Non-pigmented ciliary epithelial cell (primary cell): ENCODE measurements around the gene CAPZA2.
A peak's percentile ranks its signal among the peaks of the same experiment; 100 is the strongest.
"Not testable (repeated sequence)": the region's sequence is repeated elsewhere in the genome, so short reads cannot be mapped to it uniquely, and the experiment has no call there.

ENCODE experiments used
- DNase-seq: peaks from one replicate; pipeline ENCODE4 v3.0.0-alpha.2; 2010; ENCODE audit warnings: low read depth

The CAPZA2 gene

DNA sequence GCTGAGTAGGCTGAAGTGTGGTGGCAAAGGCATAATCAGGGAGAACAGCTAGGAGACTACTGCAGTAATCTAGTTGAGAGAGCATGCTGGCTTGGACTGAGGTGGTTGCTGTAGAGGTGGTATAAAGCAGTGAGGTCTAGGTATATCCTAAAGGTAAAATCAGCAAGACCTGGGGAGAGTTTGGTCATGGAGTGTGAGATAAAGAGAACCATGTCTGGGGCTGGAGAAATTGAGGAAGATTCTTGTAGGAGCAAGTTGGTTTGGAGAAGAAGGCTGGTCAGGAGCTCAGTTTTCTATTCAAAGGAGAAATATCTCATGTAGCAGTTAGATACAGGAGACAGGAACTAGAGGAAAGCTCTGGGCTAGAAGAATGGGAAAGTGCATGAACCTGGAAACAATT is 58.0 kb downstream of the CAPZA2 start:
- no peak for DNase-seq

DNA sequence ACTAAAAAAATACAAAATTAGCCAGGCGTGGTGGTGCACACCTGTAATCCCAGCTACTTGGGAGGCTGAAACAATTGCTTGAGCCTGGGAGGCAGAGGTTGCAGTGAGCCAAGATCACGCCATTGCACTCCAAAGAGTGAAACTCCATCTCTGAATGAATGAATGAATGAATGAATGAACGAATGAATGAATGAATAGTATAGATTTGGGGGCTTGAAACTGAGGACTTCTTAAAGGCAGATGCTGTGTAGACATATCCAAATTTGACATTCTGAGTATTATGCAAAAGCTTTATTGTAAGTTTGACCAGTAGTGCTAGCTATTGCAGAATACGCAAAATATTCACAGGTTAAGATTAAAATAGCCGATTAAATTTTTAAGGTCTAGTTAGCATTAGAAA is 60.2 kb downstream of the CAPZA2 start:
- no peak for DNase-seq

DNA sequence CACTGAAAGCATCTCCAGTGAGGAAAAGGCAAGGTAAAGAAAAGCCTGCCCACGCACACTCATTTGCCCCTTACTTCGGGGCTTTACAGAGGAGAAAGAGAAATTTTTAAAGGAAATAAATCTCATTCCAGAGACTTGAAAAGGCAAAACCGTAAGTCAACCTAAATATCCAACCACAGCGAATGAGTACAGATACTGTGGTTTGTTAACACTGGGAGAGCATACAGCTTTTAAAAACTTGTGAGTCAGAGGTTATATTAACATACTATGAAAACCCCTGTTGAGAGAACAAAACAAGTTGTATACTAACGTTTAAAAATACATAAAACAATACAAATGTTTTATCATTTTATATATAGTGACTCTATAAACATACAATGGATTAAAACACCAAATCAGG is 62.4 kb downstream of the CAPZA2 start:
- peak; percentile 18 for DNase-seq

DNA sequence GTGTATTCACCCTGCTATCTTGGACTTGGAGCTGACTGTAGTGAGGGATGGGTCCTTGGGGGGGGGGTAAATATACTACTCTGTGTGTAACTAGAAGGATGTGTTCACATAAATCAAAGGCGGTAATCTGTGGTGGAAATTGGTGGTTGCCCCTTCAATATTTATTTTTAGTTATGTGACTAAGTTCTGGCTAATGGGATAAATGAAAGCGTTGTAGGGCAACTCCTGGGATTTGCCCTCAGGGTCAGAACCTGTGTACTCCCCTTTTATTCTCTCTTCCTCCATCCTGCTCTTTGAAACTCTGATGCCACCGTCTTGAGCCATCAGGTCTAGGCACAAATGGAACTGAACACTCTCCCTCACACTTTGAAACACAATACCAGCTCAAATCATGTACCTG is 66.6 kb downstream of the CAPZA2 start:
- no peak for DNase-seq

DNA sequence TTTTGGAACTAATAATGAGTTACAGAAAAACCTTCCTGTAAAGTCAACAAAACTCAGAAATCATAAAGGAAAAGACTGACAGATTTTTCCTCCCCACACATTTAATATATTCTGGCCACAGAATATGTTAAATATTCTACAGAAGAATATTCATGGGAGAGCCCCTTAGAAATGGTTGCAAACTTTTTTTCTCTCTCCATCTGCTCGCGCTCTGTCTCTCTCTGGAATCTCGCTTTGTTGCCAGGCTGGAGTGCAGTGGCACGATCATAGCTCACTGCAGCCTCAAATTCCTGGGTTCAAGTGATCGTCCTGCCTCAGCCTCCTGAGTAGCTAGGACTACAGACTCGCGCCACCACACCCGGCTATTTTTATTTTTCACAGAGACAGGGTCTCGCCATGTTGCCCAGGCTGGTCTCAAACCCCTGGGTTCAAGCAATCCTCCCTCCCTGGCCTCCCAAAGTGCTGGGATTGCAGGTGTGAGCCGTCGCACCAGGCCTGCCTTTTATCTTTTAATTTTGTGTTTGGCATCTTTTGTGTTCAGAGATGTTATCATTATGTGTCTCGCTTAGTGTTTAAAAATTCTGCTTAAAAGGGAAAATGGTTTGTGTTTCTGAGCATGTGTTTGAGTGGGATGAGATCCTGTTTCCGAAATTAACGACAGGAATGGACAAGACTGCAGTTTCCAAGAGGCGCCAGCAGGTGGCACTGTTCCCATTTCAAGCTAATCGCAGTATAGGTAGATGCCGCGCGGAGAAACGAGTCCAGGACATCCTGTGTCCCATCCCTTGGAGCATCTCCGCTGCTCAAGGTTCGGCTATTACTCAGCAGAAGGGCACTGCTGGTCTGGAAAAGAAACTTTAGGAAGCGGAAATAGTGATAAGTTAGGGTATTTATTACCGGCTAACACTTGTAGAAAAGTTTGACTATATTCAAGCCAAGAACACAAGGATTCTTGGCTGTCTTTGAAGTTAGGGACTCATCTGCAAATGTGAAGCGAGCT is 67.8 kb downstream of the CAPZA2 start:
- no peak for DNase-seq

DNA sequence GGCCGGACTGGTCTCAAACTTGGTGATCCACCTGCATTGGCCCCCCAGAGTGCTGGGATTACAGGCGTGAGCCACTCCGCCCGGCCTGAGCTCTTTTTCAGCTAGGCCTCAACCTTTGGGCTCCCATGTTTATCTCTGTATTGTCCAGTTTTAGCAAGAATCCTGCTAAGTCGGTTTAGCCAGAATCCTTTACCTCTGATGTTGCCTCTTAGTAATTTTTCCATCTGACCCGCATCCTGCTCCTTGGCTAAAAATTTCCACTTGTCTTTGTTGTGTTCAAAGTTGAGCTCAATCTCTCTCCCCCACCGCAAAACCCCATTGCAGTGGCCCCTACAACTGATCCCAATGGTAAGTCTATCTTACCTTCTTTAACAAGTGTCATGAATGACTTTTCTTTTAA is 70.2 kb downstream of the CAPZA2 start:
- no peak for DNase-seq

DNA sequence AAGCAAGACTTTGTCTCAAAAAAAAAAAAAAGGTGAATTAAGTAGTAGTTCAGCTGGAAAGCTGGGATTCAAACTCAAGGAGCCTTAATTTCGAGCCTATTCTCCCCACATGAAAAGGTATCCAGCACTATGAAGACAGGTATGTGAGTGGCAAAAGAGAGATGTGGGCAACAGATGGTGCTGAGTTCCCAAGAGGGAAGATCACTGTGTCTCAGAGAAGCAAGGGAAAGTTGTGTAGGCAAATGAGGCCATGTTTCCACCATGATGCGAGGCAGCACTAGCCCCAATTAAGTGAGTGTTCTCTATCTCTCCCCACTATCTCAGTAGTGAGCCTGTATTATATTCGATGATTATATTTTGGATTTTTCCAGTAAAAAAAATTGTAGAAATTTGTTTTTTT is 71.1 kb downstream of the CAPZA2 start:
- no peak for DNase-seq

DNA sequence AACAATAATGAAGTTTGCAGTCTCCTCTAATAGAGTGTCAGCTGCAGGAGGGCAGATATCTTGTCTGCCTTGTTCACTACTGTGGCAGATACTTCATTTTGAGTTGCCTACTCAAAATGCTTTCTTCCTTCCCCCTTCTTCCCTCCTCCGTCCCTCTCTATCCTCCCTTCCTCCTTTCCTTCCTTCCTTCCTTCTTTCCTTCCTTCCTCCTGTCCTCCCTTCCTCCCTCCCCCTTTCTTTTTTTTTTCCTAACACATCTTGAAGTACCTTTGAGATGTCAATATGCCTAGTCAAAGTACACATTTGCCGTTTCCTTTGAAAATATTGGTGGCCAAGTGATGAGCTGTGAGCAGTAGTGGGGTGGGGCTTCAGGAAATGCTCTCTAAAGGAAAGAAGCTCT is 72.2 kb downstream of the CAPZA2 start:
- DNase-seq: no peak

DNA sequence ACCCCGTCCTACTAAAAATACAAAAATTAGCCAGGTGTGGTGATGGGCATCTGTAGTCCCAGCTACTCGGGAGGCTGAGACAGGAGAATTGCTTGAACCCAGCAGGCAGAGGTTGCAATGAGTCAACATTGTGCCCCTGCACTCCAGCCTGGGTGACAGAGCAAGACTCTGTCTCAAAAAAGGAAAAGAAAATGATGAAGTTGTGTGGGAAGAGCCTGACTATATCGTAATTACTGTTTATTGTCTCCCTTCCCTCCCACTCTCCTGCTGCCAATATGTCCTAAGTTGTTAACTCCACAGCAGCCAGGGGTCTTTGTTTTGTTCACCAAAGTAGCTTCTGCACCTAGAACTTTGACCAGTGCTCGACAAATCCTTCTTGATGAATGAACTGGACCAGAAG is 74.5 kb downstream of the CAPZA2 start:
- DNase-seq: not testable (repeated sequence)

DNA sequence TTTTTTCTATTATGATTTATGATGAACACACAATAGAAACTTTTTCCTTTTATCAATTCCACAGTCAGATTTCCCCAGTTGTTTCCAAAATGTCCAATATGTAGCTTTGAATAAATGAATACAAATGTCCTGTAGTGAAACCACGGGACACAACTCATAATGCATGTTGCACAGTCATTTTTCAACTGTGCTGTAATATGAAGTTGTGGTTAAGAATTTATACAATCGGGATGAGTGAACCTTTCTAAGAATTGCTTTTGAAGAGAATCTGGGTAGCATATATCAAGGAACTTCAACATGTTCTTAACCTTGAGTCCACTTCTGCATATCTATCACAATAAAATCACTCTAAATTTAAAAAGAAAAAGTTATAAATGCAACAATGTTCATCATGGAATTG is 76.3 kb downstream of the CAPZA2 start:
- DNase-seq: no peak

DNA sequence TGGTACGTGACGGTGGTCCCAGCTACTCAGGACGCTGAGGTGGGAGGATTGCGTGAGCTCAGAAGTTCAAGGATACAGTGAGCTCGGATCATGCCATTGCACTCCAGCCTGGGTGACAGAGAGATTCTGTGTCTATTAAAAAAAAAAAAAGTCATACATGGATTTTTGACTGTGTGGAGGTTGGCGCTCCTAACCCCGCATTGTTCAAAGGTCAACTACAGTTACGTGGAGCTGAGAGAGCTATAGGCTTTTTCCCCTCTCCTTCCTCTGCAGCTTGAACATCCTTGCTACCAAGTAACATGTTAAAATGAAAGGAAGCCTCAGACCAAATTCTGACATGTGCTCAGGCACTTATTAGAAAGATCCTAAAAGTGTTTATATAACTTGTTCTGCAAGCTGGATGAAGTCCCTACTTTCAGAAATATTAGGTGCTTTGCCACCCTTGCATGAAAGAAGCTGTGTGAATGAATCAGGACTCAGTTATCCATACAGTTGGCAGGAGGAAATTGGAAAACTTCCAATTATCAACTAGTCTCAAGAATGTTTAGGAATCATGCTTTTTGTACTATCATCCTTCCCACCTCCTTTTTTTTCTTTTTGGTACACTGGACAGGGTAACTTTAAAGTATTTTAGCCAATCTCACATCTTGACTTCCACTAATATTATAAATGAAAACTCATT is 78.4 kb downstream of the CAPZA2 start:
- DNase-seq: no peak

DNA sequence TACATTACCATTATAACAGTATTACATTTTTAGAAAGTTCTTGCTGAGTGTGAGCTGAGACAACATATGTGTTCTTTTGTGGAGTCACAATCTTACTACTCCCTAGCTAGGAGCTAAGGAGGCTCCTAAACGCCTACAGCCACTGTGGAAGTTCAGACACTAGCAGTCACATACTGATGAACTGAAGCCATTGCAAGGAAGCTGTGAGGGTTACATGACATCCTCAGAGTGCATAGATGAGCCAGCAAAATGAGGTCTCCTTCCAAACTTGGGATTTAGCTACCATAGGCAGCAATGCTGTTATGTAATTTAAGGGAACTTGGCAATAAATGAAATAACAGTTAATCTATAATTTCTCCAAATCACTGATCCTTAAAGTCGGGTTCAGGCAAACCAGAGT is 80.1 kb downstream of the CAPZA2 start:
- no peak for DNase-seq

DNA sequence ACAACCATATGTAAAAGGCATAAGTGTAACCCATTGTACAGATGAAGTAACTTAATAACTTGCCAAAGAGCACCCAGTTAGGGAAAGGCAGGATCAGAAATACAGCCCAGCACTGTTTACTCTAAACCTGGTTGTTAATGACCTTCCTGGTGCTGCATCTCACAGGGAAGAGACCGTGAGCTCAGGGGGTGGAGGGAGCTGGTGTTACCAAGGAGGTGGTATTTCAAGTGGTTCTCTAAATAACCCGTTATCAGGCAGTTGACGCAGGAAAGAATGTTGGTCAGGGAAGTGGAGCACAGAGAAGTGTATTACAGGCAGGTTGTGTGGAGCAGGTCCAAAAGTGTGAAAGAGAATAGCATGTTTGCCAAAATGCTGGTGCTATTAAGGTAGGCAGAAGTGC is 86.5 kb downstream of the CAPZA2 start:
- no peak for DNase-seq

DNA sequence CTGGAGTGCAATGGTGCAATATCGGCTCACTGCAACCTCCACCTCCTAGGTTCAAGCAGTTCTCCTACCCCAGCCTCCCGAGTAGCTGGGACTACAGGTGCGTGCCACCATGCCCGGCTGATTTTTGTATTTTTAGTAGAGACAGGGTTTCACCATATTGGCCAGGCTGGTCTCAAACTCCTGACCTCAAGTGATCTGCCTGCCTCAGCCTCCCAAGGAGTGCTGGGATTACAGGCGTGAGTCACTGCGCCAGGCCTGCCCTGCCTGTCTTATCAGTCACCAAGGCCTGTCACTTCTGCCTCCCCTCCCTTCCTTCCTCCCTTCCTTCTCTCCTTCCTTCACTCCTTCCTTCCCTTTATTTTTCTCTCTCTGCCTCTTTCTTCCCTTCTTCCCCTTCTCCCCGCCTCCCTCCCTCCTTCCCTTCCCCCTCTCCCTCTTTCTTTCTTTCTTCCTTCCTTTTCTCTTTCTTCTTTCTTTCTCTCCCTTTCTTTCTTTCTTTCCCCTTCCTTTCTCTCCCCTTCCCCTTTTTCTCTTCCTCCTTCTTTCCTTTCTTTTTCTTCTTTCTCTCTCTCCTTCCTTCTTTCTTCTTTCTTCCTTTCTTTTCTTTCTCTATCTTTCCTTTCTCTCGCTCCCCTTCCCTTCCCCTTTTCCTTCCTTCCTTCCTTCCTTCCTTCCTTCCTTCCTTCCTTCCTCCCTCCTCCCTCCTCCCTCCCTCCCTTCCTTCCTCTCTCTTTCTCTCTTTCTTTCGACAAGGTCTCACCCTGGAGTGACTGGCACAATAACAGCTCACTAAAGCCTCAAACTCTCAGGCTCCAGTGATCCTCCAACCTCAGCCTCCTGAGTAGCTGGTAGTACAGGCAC is 87.8 kb downstream of the CAPZA2 start:
- no peak for DNase-seq

DNA sequence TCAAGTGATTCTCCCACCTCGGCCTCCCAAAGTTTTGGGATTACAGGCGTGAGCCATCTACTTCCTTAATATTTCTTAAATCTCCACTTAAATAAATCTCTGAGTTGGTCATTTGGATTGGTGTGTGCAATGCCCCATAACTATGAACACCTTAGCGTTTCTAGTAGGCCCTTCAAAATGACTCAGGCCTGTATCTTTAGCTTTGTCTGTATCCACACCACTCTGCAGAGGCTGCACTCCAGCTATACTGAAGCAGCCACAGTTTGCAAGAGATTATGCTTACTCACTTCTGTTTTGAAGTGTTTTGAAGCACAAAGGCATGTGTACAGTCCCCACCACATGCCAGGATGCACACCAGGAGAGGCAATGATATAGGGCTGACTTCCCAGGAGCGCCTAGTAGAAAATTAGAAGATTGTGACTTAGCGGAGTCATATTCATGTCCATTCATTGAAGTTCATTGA is 88.5 kb downstream of the CAPZA2 start:
- DNase-seq: no peak

DNA sequence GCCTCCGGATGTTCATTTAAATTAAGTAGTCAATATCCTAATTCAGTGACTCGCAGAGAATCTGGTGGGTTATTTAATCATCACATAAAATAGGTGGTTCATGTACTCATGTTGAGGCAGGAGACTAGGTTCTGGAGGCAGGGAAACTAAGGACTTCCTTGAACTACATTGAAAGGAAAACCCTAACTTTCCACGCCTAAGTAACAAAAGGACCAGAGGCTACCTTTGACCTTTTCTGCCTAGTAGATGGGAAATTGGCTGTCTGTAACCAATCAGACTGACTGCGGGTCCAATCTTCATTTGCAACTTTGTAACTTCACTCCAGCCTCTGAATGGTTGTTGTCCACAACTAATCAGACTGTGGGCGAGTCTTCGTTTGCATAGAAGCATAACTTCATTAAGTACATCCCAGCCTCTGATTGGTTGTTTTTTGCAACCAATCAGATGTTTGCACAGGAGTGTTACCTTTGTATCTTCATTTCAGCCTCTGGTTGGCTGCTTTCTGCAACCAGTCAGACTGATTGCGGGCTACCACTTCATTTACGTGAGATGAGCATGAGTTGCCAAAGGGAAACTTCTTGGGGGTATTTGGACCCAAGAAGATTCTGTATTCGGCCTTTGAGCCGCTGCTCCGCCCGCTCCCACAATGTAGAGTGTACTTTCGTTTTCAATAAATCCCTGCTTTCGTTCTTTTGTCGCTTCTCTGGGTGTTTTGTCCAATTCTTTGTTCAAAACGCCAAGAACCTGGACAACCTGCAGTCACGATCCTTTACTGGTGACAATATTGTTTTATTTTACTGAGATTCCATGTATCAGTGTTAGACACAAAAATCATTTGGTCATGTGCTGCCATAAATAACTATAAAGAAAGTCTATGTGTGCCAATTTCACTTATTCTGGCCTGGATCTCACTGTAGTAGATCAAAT is 89.2 kb downstream of the CAPZA2 start:
- no peak for DNase-seq

DNA sequence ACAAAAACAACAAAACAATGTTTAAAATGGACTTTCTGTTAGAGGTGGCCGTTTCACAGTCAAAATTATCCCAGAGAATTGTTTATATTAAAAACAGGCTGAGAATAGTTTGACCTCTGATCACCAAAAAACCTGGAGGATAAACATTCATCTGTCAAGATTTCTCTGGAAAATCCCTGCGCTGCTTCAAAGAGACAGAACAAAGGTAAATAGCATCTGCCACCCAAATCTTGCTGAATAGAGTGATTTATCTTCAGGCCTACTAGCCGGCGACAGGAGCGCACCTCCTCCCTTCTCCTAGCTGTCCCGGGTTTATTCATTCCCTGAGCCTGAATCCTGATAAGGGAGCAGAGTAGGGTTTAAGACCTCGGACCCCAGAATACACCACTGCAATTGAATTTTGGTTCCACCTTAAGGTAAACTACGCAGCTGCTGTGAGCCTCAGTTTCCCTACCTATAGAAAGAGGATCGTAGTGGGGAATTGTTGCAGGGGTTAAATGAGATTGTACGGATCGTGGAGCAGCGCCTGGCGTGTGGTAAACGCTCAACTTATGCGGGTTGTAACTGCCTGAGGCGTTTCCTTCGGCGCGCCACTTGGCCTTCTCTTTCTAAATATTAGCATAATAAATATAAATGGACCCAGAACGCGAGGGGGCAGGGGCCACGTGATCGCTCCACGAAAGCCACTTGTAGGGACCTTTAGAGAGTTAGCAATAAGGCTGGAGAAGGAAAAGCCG is 90.4 kb downstream of the CAPZA2 start:
- DNase-seq: no peak

DNA sequence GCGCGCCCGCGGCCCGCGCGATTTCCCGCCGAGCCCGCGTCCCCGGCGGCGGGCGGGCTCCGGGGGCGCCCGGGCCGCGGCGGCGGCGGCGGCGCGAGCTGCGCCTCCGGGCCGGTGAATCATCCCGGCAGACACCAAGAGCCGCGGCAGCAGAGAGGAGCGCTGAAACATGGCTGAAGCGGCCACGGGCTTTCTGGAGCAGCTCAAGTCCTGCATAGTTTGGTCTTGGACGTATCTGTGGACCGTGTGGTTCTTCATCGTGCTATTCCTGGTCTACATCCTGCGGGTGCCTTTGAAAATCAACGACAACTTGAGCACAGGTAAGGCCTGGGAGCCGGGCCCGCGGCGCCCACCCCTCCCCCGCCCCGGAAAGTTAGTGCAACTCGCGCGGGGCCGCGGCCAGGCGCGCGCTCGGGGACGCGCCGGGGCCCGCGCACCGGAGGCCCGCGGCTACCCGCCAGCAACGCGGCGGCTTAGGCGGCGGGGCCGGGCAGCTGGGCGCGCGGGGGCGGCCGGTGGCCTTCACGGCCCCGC is 91.1 kb downstream of the CAPZA2 start, which contains the start of gene ST7:
Gene ST7, plus strand, starts transcription at position 130 of the 534 bp plus-strand sequence. Its CDS starts 40 bp downstream, at position 170.
- DNase-seq: no peak

DNA sequence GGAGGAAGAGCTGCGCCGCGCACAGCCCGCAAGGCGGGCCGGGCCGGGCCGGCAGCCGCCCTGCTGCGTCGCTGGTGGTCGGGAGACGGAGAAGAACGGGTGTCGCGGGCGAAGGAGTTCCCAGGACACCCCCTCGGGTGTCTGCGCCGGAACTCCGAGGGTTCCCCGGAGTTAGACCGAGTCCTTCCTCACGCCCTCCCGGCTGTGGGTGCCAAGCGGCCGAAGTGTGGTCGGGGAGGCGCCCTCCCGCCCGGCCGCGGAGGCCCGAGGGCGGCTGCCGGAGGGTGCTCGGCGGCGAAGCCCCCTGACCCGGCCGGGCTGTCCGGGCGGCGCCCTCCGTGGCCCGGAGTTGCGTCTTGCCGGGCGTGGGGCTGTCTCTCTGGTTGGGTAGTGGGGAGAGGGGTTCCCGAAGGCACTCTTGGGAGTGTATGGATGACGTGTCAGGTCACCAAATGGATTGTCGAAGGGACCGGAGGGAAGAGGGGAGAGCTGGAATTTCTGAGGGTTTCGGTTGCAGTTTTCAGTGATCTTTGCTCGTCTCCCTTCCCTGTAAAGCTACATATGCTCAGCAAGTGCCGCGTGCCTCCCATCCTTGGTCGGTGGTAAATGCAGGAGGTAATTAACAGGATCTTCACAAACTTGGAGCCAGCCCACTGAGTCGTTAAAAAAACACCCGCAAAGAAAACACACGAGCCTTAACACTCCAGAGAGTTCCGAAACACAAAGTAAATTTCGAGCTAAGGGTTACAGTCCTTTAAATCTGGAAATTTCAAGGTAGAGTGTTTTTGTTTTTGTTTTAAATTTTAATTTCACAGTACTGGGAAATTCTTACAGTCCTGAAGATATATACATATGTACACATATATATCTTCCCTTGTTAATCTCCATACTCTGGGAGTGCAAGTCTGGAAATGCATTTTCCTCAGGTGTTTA is 91.8 kb downstream of the CAPZA2 start:
- DNase-seq: peak; percentile 49
